ENCODE measurements around the gene PREX1.

DNA sequence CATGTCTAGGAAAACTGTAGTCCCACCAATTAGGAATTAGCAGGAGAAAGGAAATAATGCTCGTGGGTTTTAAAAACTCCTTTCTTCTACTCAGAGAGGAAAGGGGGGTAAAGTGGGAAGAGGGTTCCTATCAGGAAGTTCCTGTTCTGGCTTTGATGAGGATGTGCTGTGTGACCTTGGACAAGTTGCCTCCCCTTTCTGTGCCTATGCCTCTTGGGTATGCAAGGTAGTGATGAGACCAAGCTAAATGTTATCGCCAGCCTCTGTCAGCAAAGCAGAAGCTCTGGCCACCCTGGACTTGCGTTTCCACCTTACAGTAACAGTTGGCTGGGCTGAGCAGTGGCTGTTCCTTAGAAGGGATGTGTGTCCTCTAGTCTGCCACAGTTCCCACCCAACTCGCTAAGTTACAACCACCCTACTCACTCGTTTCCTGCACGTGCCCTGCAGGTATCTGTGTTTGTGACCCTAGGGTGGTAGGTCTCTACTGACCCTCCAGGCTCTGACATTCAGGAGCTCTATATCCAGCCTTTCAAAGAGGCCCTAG lies 110.0 kb downstream of the PREX1 start:
- TF ChIP-seq ZNF274 (IDR thresholded peaks at IDR 0.05; ENCODE audit: low read depth, low read length) (no peak), YY1 (IDR thresholded peaks at IDR 0.05; ENCODE audit: insufficient read depth, insufficient read length) (no peak)

Data from NT2/D1 (cell line).